Daoy (cell line): Measurements from ENCODE around the gene SULT2B1. TPM values are rescaled to one million over a fixed set of nuclear protein-coding genes. Genes with fewer than 3 reads are reported as not detected.
"Not testable (repeated sequence)": the region's sequence is repeated elsewhere in the genome, so short reads cannot be mapped to it uniquely, and the experiment has no call there.

Experiments used
- DNase-seq: peaks from one replicate; pipeline ENCODE4 v3.0.0-alpha.2; 2015; ENCODE audit warnings: low read depth
- total RNA-seq: library from RNA; depleted of rRNA; stranded (reverse); fragments of >200 nt; shearing (Covaris generic); gene quantifications from 2 replicates; pipeline ENCODE4 v1.2.3, GENCODE V29; 2014

Gene SULT2B1
- total RNA-seq, 1 experiment from 2014 or later: not detected

GRCh38 chr19:48618916-48619691 lies 67.1 kb downstream of the SULT2B1 start, which contains the start of the genes RPL18 and SPHK2:
RPL18 (minus strand) TSS chr19:48619178; CDS start chr19:48619143, 35 bp downstream.
SPHK2 (plus strand) TSS chr19:48619506; CDS start chr19:48620515, 1,009 bp downstream.
- DNase-seq: peak; percentile 100

GRCh38 chr19:48619692-48620585 lies 68.0 kb downstream of the SULT2B1 start:
- no peak for DNase-seq

- no peak for DNase-seq
Measured at GRCh38 chr19:48623556-48624066, 71.6 kb downstream of the SULT2B1 start.

- peak; percentile 83 for DNase-seq
Measured at GRCh38 chr19:48624067-48624594, 72.2 kb downstream of the SULT2B1 start.

- DNase-seq: no peak
Measured at GRCh38 chr19:48624791-48625723, 73.1 kb downstream of the SULT2B1 start.

- no peak for DNase-seq
Measured at GRCh38 chr19:48625891-48626327, 73.9 kb downstream of the SULT2B1 start.

- DNase-seq: peak; percentile 63
Measured at GRCh38 chr19:48627201-48627864, 75.4 kb downstream of the SULT2B1 start.

GRCh38 chr19:48627865-48628314 lies 75.9 kb downstream of the SULT2B1 start:
- DNase-seq: no peak

- no peak for DNase-seq
Measured at GRCh38 chr19:48628486-48629296, 76.7 kb downstream of the SULT2B1 start.

- no peak for DNase-seq
Measured at GRCh38 chr19:48629297-48629598, 77.3 kb downstream of the SULT2B1 start.

- DNase-seq: peak; percentile 16
Measured at GRCh38 chr19:48629599-48630295, 77.8 kb downstream of the SULT2B1 start.

- DNase-seq: peak; percentile 41
Measured at GRCh38 chr19:48630296-48631063, 78.5 kb downstream of the SULT2B1 start.

- no peak for DNase-seq
Measured at GRCh38 chr19:48631225-48631624, 79.3 kb downstream of the SULT2B1 start.

GRCh38 chr19:48632286-48632685 lies 80.3 kb downstream of the SULT2B1 start:
- DNase-seq: not testable (repeated sequence)

GRCh38 chr19:48632692-48633147 lies 80.7 kb downstream of the SULT2B1 start:
- peak; percentile 25 for DNase-seq

GRCh38 chr19:48633148-48634035 lies 81.4 kb downstream of the SULT2B1 start:
- DNase-seq: no peak

- no peak for DNase-seq
Measured at GRCh38 chr19:48634036-48634342, 82.0 kb downstream of the SULT2B1 start.
